ENCODE measurements around the gene PPP2R2C. TPM values are rescaled to one million over a fixed set of nuclear protein-coding genes. Genes with fewer than 3 reads are reported as not detected.

PPP2R2C gene
- polyA plus RNA-seq, 1 donor (not counting 4 experiments of a cell fraction or from before 2014, with no cell fraction given), result 12.3 TPM

GRCh38 chr4:6339818-6340445, 132.5 kb downstream of the PPP2R2C start:
- no peak overlapping the region for H3K4me3 ChIP-seq (ENCODE audit: control insufficient read depth in 2 of 3, extremely low read depth in 1 of 3, insufficient read depth in 2 of 3, low read depth in 1 of 3, low read length in 3 of 3)
- TF ChIP-seq EZH2 (IDR thresholded peaks at IDR 0.05; ENCODE audit: low read length) (no peak), CTCF (optimal IDR thresholded peaks at IDR 0.05 in 1 of 3, IDR thresholded peaks at IDR 0.05 in 1 of 3, conservative IDR thresholded peaks at IDR 0.05 in 1 of 3; ENCODE audit: extremely low read depth in 1 of 3, insufficient read depth in 2 of 3, low read length in 3 of 3) (no peak)
- H3K36me3 ChIP-seq (ENCODE audit: control insufficient read depth in 2 of 2, extremely low read depth in 1 of 2, insufficient read depth in 2 of 2, low read length in 2 of 2), result peaks cover 0 to 3% of the 10 kb centered on the region in 2 experiments
- H3K27me3 ChIP-seq (ENCODE audit: control insufficient read depth, extremely low read depth, insufficient read depth, low read length), result no peaks in the 10 kb centered on the region
- H2AFZ ChIP-seq (ENCODE audit: control insufficient read depth, low read length), result no peak overlapping the region
- no peak overlapping the region for H3K9ac ChIP-seq (ENCODE audit: control insufficient read depth, extremely low read depth, insufficient read depth, low read length)
- FAIRE-seq (no peak), DNase-seq (ENCODE audit: low read depth, low spot score) (no peak)
- H3K4me2 ChIP-seq (ENCODE audit: control insufficient read depth, extremely low read depth, insufficient read depth, low read depth, low read length), result no peak overlapping the region
- no peaks in the 10 kb centered on the region for H3K9me1 ChIP-seq (ENCODE audit: control insufficient read depth, extremely low read depth, insufficient read depth, low read length)
- no peaks in the 10 kb centered on the region for H3K79me2 ChIP-seq (ENCODE audit: control insufficient read depth, insufficient read depth, low read length)
- H3K9me3 ChIP-seq (ENCODE audit: control insufficient read depth, low read depth, low read length), result no peaks in the 10 kb centered on the region
- dilution Hi-C loops (cut with MboI; ENCODE audit: extremely low pct_ligation_motif_present, low sequenced_read_pairs), result no loop called here
- no peak overlapping the region for H3K27ac ChIP-seq (ENCODE audit: control insufficient read depth, insufficient read depth, low read length)
- no peaks in the 10 kb centered on the region for H4K20me1 ChIP-seq (ENCODE audit: control insufficient read depth, extremely low read depth, insufficient read depth, low read length)
- H3K4me1 ChIP-seq (ENCODE audit: control insufficient read depth, extremely low read depth, insufficient read depth, low read length), result peaks cover 9% of the 10 kb centered on the region

- Histone ChIP-seq H3K4me1 (ENCODE audit: control insufficient read depth, extremely low read depth, insufficient read depth, low read length) (peaks cover 9% of the 10 kb centered on the region), H3K4me3 (ENCODE audit: control insufficient read depth in 2 of 3, extremely low read depth in 1 of 3, insufficient read depth in 2 of 3, low read depth in 1 of 3, low read length in 3 of 3) (no peak overlapping the region), H3K36me3 (ENCODE audit: control insufficient read depth in 2 of 2, extremely low read depth in 1 of 2, insufficient read depth in 2 of 2, low read length in 2 of 2) (peaks cover 0 to 3% of the 10 kb centered on the region in 2 experiments), H2AFZ (ENCODE audit: control insufficient read depth, low read length) (no peak overlapping the region), H3K9me3 (ENCODE audit: control insufficient read depth, low read depth, low read length) (no peaks in the 10 kb centered on the region), H3K27me3 (ENCODE audit: control insufficient read depth, extremely low read depth, insufficient read depth, low read length) (no peaks in the 10 kb centered on the region), H3K4me2 (ENCODE audit: control insufficient read depth, extremely low read depth, insufficient read depth, low read depth, low read length) (no peak overlapping the region), H3K27ac (ENCODE audit: control insufficient read depth, insufficient read depth, low read length) (no peak overlapping the region), H3K9me1 (ENCODE audit: control insufficient read depth, extremely low read depth, insufficient read depth, low read length) (no peaks in the 10 kb centered on the region), H4K20me1 (ENCODE audit: control insufficient read depth, extremely low read depth, insufficient read depth, low read length) (no peaks in the 10 kb centered on the region), H3K9ac (ENCODE audit: control insufficient read depth, extremely low read depth, insufficient read depth, low read length) (no peak overlapping the region), H3K79me2 (ENCODE audit: control insufficient read depth, insufficient read depth, low read length) (no peaks in the 10 kb centered on the region)
- DNase-seq (ENCODE audit: low read depth, low spot score) (no peak), FAIRE-seq (no peak)
- dilution Hi-C loops (cut with MboI; ENCODE audit: extremely low pct_ligation_motif_present, low sequenced_read_pairs), result no loop called here
- TF ChIP-seq EZH2 (IDR thresholded peaks at IDR 0.05; ENCODE audit: low read length) (no peak), CTCF (optimal IDR thresholded peaks at IDR 0.05 in 1 of 3, IDR thresholded peaks at IDR 0.05 in 1 of 3, conservative IDR thresholded peaks at IDR 0.05 in 1 of 3; ENCODE audit: extremely low read depth in 1 of 3, insufficient read depth in 2 of 3, low read length in 3 of 3) (no peak)
These were observed 133.2 kb downstream of the PPP2R2C start for GRCh38 chr4:6338951-6339817.
